B cell (primary cell): Measurements from ENCODE around the gene ELANE. TPM values are rescaled to one million over a fixed set of nuclear protein-coding genes. Genes with fewer than 3 reads are reported as not detected.

Source experiments
- ATAC-seq: fragments of 200-7000 bp; cut with Tn5 transposase; one replicate; pipeline ENCODE4 v1.10.0; 2021; ENCODE audit warnings: low read depth, mild to moderate bottlenecking, moderate number of reproducible peaks, moderate library complexity
- CTCF ChIA-PET: fragments of 350-600 bp; sonication (Branson Sonifier 250); formaldehyde crosslinking; loops from one replicate; lab custom pipeline; 2021; ENCODE audit warnings: antibody characterized with exemption, inconsistent platforms; lab: Charles Lee
- POLR2A ChIA-PET: fragments of 350-600 bp; sonication (Branson Sonifier 250); formaldehyde crosslinking; loops from one replicate; lab custom pipeline; 2021; ENCODE audit warnings: antibody characterized with exemption; lab: Charles Lee
- DNase-seq: peaks from one replicate; pipeline ENCODE4 v3.0.0; 2013
- H2AFZ ChIP-seq: 2 replicates; pipeline ENCODE4 v1.6.1; 2012; ENCODE audit warnings: mild to moderate bottlenecking, low read depth, low read length; ENCODE audit not compliant: insufficient read depth, poor library complexity, severe bottlenecking
- H3K27ac ChIP-seq, 2 donors: 1 replicate in 1 of 2; 2 replicates in 1 of 2; pipeline ENCODE4 v1.5.1; 2012 to 2013; ENCODE audit warnings: low read length in 2 of 2, mild to moderate bottlenecking in 2 of 2, moderate library complexity in 1 of 2
- H3K27me3 ChIP-seq, 4 experiments: fragments of 200-600 bp in 1 of 4; sonication (generic) in 1 of 4; replicated peaks in 1 of 4; 1 replicate in 2 of 4; 2 replicates in 2 of 4; pipeline versions ENCODE4 v1.6.1 to v1.7.0; 2013 to 2016; ENCODE audit warnings: low read length in 3 of 4, mild to moderate bottlenecking in 2 of 4, mixed read lengths in 1 of 4, moderate library complexity in 1 of 4; ENCODE audit not compliant: insufficient read depth in 4 of 4, control insufficient read depth in 3 of 4; ENCODE audit errors: control extremely low read depth in 1 of 4
- H3K36me3 ChIP-seq, 2 experiments: replicated peaks in 1 of 2; 1 replicate in 1 of 2; 2 replicates in 1 of 2; pipeline versions ENCODE4 v1.6.1 to v1.7.1; 2013; ENCODE audit warnings: low read length in 1 of 2; ENCODE audit not compliant: insufficient read depth in 2 of 2, control insufficient read depth in 1 of 2; ENCODE audit errors: control extremely low read depth in 1 of 2, extremely low read depth in 1 of 2
- H3K4me1 ChIP-seq, 2 donors: fragments of 200-600 bp in 1 of 2; sonication (generic) in 1 of 2; 1 replicate in 1 of 2; 2 replicates in 1 of 2; pipeline versions ENCODE4 v1.5.1 to v1.6.1; 2013 to 2017; ENCODE audit warnings: low read length in 2 of 2; ENCODE audit not compliant: control insufficient read depth in 2 of 2, insufficient read depth in 2 of 2
- H3K4me2 ChIP-seq: replicated peaks from 2 replicates; pipeline ENCODE3; 2012; ENCODE audit warnings: mild to moderate bottlenecking, low read depth, low read length; ENCODE audit not compliant: poor library complexity, severe bottlenecking
- H3K4me3 ChIP-seq, 5 experiments: fragments of 200-600 bp in 1 of 5; sonication (generic) in 1 of 5; 1 replicate in 3 of 5; 2 replicates in 2 of 5; pipeline versions ENCODE4 v1.5.1 to v1.7.0; 2011 to 2016; ENCODE audit warnings: low read length in 4 of 5, mild to moderate bottlenecking in 4 of 5, low read depth in 2 of 5, control low read depth in 1 of 5, moderate library complexity in 1 of 5; ENCODE audit not compliant: insufficient read depth in 1 of 5; ENCODE audit errors: control extremely low read depth in 1 of 5, extremely low read depth in 1 of 5
- H3K79me2 ChIP-seq: fragments of 200-600 bp; sonication (generic); one replicate; pipeline ENCODE4 v1.6.0; 2016; ENCODE audit warnings: low read length; ENCODE audit not compliant: control insufficient read depth, insufficient read depth
- H3K9ac ChIP-seq: fragments of 200-600 bp; sonication (generic); 2 replicates; pipeline ENCODE4 v1.6.1; 2017; ENCODE audit warnings: mild to moderate bottlenecking, low read length, moderate library complexity
- H3K9me3 ChIP-seq, 3 donors: one replicate each; pipeline versions ENCODE4 v1.6.1 to v1.7.1; 2013; ENCODE audit warnings: low read length in 2 of 3; ENCODE audit not compliant: control insufficient read depth in 2 of 3, insufficient read depth in 1 of 3; ENCODE audit errors: control extremely low read depth in 1 of 3
- H4K20me1 ChIP-seq: 2 replicates; pipeline ENCODE4 v1.6.0; 2012; ENCODE audit warnings: mild to moderate bottlenecking, low read length; ENCODE audit not compliant: insufficient read depth, control insufficient read depth, poor library complexity, severe bottlenecking
- H3K27ac Mint-ChIP-seq: one replicate; pipeline ENCODE4 v1.8.0; 2021; ENCODE audit warnings: mixed read lengths
- H3K27me3 Mint-ChIP-seq: one replicate; pipeline ENCODE4 v1.8.0; 2021; ENCODE audit warnings: mixed read lengths
- H3K4me1 Mint-ChIP-seq: one replicate; pipeline ENCODE4 v1.8.0; 2021; ENCODE audit warnings: mixed read lengths
- H3K4me3 Mint-ChIP-seq: one replicate; pipeline ENCODE4 v1.8.0; 2021; ENCODE audit warnings: mixed read lengths
- H3K9me3 Mint-ChIP-seq: one replicate; pipeline ENCODE4 v1.8.0; 2022; ENCODE audit warnings: mixed read lengths; ENCODE audit not compliant: insufficient read depth
- EZH2 ChIP-seq: IDR thresholded peaks from 2 replicates; pipeline ENCODE4 v1.6.1; 2012; ENCODE audit warnings: borderline replicate concordance, low read depth, mild to moderate bottlenecking, moderate library complexity, low read length; ENCODE audit not compliant: insufficient read depth, poor library complexity, severe bottlenecking
- WGBS: methylation state at CpG from one replicate; pipeline ENCODE4 v1.1.5; 2013; ENCODE audit warnings: missing lambda C conversion rate; ENCODE audit not compliant: insufficient coverage; 5-methylcytosine and 5-hydroxymethylcytosine counted together
- intact Hi-C: fragments of 100-400 bp; cut with micrococcal nuclease; formaldehyde crosslinking; loops from one replicate; pipeline ENCODE4 v1.10.0; 2022
- polyA plus RNA-seq: library from polyadenylated mRNA; depleted of rRNA; stranded (reverse); fragments of >200 nt; gene quantifications from 2 replicates; pipeline ENCODE4 v1.2.3, GENCODE V29; 2012
- total RNA-seq, 2 donors: library from RNA; stranded (reverse); fragments of 120-200 nt in 1 of 2; gene quantifications; 1 replicate in 1 of 2; 2 replicates in 1 of 2; pipeline versions ENCODE4 v1.2.3 to v1.2.4, GENCODE V29; 2013 to 2022
- TF ChIP-seq, protein P1 (sequence below): fragments of 200-600 bp; IDR thresholded peaks from one replicate; pipeline ENCODE4 v1.8.0; 2022; ENCODE audit warnings: antibody characterized with exemption, mild to moderate bottlenecking

The ELANE gene
- total and polyA plus RNA-seq, 2 donors (not counting 1 experiment from before 2014, with no cell fraction given): 0.18 TPM; not detected in 1

DNA sequence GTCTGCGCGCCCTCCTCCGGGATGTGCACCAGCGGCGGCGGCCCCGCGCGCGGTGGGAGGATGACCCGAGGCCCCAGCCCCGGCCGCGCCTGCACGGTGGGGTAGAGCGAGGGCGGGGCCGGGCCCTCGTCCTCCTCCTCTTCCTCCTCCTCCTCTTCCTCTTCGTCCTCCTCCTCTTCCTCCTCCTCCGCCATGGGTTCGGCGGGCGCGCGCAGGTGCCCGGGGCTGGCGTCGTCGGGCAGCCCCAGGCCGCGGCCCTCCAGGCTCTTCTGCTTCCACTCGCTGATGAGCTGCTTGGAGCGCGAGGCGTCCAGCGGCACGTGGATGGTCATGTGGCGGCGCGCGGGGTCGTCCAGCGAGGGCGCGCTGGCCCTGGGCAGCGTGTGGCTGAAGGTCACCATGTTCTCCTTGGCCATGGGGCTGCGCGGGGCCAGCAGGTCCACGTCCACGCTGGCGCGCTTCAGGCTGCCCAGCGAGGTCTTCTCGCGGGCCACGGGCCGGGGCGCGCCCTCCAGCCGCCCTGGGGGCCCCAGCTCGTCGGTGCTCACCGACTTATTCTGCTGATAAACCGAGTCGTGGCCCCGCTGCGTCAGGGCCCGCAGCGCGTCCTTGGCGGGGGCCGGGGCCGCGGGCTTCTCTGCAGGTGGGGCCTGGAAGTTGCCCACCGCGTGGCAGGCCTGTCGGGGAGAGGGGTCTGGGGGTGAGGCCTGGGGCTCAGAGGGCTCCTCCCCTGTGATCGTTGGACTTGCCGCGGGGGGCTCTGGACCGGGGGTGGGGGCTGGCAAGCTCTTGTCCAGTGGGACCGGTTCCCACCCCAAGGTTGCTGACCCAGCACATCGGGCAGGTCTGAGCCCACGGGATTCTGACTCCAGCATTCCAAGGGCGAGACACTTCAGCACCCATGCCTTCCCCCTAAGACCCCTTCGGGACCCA is 38.6 kb upstream of the ELANE start:
- no peak overlapping the region for H3K27ac ChIP-seq
- Mint-ChIP-seq H3K27ac (no peak overlapping the region), H3K9me3 (no peaks in the 10 kb centered on the region), H3K4me1 (no peaks in the 10 kb centered on the region), H3K27me3 (no peaks in the 10 kb centered on the region), H3K4me3 (no peak overlapping the region)
- H3K36me3 ChIP-seq: peaks cover 0 to 41% of the 10 kb centered on the region in 2 experiments
- DNase-seq (no peak), ATAC-seq (no peak)
- H3K4me1 ChIP-seq: no peaks in the 10 kb centered on the region
- ChIA-PET CTCF (no interaction called here), POLR2A (no interaction called here)
- peaks cover 4% of the 10 kb centered on the region for H3K79me2 ChIP-seq
- peaks cover 0 to 3% (median 0%) of the 10 kb centered on the region in 3 donors for H3K9me3 ChIP-seq
- H3K4me2 ChIP-seq: no peak overlapping the region
- intact Hi-C loops: no loop called here
- H2AFZ ChIP-seq: no peak overlapping the region
- H3K9ac ChIP-seq: no peak overlapping the region
- WGBS: 96% methylated on average over 77 of the region's 87 CpGs
- TF ChIP-seq, protein P1, sequence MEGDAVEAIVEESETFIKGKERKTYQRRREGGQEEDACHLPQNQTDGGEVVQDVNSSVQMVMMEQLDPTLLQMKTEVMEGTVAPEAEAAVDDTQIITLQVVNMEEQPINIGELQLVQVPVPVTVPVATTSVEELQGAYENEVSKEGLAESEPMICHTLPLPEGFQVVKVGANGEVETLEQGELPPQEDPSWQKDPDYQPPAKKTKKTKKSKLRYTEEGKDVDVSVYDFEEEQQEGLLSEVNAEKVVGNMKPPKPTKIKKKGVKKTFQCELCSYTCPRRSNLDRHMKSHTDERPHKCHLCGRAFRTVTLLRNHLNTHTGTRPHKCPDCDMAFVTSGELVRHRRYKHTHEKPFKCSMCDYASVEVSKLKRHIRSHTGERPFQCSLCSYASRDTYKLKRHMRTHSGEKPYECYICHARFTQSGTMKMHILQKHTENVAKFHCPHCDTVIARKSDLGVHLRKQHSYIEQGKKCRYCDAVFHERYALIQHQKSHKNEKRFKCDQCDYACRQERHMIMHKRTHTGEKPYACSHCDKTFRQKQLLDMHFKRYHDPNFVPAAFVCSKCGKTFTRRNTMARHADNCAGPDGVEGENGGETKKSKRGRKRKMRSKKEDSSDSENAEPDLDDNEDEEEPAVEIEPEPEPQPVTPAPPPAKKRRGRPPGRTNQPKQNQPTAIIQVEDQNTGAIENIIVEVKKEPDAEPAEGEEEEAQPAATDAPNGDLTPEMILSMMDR: no peak
- no peak for TF ChIP-seq EZH2
- H4K20me1 ChIP-seq: peaks cover 41% of the 10 kb centered on the region
- H3K27me3 ChIP-seq: no peaks in the 10 kb centered on the region
- no peak overlapping the region for H3K4me3 ChIP-seq
